22Rv1 (cell line): ENCODE results near the gene CDH6.

Experiments
- H3K27ac ChIP-seq: fragments of 450-650 bp; 2 replicates; pipeline ENCODE4 v1.5.1; 2017
- ZFX ChIP-seq: fragments of 450-650 bp; IDR thresholded peaks from 2 replicates; pipeline ENCODE4 v1.6.1; 2017; ENCODE audit warnings: antibody characterized with exemption, borderline replicate concordance
- TF ChIP-seq, protein P1 (sequence below): fragments of 450-650 bp; IDR thresholded peaks from 2 replicates; pipeline ENCODE4 v1.5.1; 2017; ENCODE audit warnings: mild to moderate bottlenecking

The CDH6 gene

DNA sequence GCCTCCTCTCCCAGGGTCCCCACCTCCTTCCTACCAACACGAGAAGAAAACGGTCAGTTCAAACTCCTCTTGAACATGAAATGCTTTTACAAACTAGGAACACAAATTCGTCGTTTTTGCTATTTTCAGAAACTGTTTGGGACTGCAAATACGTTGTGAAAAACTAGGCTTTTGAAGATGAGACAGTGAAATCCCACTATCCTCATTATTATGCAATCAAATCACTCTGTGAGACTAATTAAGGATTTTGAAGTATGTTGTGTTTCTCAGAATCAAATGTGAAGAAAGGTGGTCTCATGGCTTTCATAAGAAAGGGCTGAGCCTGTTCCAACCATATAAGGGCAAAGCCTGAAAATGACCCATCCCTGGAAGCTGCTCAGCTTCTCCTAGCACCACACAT lies 33.2 kb downstream of the CDH6 start:
- H3K27ac ChIP-seq, result no peak overlapping the region
- TF ChIP-seq, protein P1, sequence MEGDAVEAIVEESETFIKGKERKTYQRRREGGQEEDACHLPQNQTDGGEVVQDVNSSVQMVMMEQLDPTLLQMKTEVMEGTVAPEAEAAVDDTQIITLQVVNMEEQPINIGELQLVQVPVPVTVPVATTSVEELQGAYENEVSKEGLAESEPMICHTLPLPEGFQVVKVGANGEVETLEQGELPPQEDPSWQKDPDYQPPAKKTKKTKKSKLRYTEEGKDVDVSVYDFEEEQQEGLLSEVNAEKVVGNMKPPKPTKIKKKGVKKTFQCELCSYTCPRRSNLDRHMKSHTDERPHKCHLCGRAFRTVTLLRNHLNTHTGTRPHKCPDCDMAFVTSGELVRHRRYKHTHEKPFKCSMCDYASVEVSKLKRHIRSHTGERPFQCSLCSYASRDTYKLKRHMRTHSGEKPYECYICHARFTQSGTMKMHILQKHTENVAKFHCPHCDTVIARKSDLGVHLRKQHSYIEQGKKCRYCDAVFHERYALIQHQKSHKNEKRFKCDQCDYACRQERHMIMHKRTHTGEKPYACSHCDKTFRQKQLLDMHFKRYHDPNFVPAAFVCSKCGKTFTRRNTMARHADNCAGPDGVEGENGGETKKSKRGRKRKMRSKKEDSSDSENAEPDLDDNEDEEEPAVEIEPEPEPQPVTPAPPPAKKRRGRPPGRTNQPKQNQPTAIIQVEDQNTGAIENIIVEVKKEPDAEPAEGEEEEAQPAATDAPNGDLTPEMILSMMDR, result no peak
- TF ChIP-seq ZFX, result no peak

DNA sequence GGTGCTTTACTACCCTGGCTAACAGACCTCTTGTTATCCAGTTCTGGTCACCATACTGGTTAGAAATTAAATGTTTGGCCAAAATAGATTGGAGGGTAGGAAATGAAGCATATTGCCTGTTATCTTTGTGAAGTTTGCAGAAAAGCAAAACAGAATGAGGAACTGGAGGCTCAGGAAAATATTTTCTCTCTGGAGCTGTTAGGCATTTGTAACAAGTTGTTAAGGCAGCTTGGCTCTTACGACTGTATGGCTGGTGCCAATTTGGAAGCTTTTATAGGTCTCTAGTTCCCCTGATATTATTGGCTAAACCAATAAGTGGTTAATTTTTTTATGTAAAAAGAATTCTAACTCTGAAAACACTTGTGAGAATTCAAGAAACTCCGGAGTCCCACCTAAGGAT lies 35.8 kb downstream of the CDH6 start:
- H3K27ac ChIP-seq, result no peak overlapping the region
- no peak for TF ChIP-seq ZFX
- TF ChIP-seq, protein P1, result no peak

DNA sequence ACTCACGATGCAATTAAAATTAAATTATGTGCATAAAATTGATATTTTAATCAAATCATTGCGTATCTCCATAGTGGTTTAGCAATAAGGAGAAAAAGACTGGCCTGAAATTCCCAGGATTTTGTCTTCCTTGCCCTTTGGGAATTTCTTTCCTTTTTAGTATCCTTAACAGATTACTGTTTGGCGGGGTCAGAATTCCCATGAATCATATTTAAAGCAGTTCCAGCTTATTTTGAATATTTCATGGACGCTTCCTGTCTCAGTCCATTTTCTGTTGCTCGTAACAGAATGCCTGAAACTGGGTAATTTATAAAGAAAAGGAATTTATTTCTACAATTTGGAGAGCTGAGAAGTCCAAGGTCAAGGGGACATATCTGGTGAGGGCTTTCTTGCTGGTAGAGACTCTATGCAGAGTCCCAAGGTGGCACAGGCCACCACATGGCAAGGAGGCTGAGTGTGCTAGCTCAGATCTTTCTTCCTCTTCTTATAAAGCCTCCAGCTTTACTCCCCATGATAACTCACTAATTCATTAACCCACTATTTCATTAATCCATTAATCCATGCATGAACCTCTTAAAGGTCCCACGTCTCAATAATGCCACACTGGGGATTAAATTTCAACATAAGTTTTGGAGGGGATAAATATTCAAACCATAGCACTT lies 37.8 kb downstream of the CDH6 start:
- no peak for TF ChIP-seq ZFX
- TF ChIP-seq, protein P1, result no peak
- no peak overlapping the region for H3K27ac ChIP-seq

- no peak overlapping the region for H3K27ac ChIP-seq
- TF ChIP-seq, protein P1, result peak; percentile 89
- no peak for TF ChIP-seq ZFX
Observed at GRCh38 chr5:31232273-31232888, 38.9 kb downstream of the CDH6 start.

- TF ChIP-seq ZFX, result no peak
- TF ChIP-seq, protein P1, result no peak
- no peak overlapping the region for H3K27ac ChIP-seq
Observed at GRCh38 chr5:31235381-31235780, 41.9 kb downstream of the CDH6 start.

DNA sequence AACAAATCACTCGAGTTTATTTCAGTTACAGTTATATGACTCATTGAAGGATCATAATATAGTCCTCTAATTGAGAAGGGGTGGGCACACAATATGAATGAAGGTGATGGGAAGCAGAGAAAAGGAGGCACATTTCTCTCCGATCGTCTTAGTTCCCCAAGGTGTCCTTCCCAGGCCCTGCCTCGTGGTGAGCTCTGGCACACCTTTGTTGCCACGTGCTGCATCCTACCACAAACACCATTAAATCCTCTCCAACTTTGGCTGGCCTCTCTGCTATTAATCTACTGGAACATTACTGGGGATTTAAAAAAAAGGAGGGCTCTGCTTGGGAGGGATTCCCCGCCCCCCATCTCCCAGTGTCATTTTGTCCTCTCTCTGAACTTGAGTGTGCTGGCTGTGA lies 42.9 kb downstream of the CDH6 start:
- H3K27ac ChIP-seq, result no peak overlapping the region
- TF ChIP-seq, protein P1, result no peak
- no peak for TF ChIP-seq ZFX

GRCh38 chr5:31237174-31237573 lies 43.7 kb downstream of the CDH6 start:
- TF ChIP-seq, protein P1, result no peak
- no peak for TF ChIP-seq ZFX
- no peak overlapping the region for H3K27ac ChIP-seq
